HG03442 (cell line): ENCODE results near the gene CACHD1.

Experiments used
- ATAC-seq: cut with Tn5 transposase; IDR thresholded peaks from one replicate; pipeline ENCODE4 v1.9.1; 2021; ENCODE audit warnings: mild to moderate bottlenecking, moderate library complexity; ENCODE audit not compliant: unreplicated experiment

The CACHD1 gene

GRCh38 chr1:64650411-64650810, 180.5 kb downstream of the CACHD1 start:
- ATAC-seq, result no peak

- ATAC-seq, result no peak
Measured at GRCh38 chr1:64651841-64652240, 181.9 kb downstream of the CACHD1 start.

GRCh38 chr1:64653466-64653865, 183.5 kb downstream of the CACHD1 start:
- no peak for ATAC-seq

GRCh38 chr1:64654519-64655341, 184.8 kb downstream of the CACHD1 start:
- ATAC-seq, result no peak

DNA sequence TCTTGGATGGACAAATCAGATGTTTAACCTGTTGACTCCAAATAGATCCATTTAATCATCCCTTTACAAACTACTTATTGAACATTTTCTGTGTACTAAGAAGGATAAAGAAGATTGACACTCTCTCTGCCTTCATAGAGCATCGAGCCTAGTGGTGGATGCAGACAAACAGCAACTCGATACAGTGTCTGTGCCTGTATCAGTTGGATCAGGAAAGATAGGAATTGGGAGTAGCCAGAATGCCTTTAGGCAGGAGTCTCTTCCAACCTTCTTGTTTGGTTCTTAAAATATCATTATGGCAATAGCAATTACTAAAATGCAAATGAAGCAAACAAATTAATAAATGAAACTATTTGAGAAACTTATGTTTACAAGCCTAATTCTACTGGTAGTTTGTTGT, 185.9 kb downstream of the CACHD1 start:
- no peak for ATAC-seq

DNA sequence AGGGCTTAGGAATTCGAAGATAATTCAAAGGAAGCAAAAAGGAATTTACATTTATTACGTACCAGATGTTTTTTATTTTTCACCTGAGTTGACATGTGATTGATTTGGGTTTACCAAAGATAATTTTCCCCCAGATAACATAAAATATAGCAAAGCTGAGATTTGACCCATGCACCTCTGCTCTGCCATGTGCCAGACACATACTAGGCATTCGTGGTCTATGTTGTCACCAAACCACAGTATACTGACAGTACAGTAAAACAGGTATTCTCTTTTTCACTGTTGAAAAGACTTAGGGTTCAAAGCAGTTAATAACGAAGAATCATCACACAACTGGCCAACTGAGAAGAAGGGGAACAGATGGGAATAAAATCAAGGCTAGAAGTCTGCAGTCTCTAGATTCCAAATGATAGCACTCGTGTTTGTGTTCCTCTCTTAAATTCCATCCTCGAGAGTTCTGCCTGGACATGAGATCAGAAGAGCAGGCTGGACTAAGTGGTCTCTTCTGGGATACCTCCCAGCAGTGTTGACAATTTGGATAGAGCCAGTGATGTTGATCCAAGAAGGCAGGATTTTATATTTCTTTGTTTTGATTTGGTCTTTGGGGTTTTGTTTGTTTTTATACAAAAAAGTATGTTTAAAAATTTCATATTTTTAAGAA, 189.7 kb downstream of the CACHD1 start:
- ATAC-seq, result no peak

DNA sequence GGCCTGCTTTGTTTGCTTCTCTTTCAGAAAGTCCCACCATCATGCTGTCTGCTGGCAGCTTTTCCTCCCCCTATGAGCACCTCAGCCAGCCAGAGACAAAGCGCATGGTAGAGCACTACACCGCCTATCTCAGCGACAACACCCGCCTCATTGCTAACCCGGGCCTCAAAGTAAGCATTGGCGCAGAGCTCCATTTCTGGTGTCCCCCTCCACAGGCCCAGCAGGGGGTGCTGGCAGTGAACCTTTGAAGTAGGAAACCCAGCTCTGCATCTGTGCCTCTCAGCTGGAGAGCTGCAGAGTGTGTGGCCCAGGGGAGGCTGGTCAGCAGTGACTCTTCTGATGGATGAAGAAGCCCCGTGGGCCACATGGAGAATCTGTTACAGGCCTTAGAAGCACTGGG, 193.7 kb downstream of the CACHD1 start:
- no peak for ATAC-seq

GRCh38 chr1:64664299-64664698, 194.4 kb downstream of the CACHD1 start:
- ATAC-seq, result no peak

GRCh38 chr1:64669098-64669675, 199.3 kb downstream of the CACHD1 start:
- ATAC-seq, result no peak

DNA sequence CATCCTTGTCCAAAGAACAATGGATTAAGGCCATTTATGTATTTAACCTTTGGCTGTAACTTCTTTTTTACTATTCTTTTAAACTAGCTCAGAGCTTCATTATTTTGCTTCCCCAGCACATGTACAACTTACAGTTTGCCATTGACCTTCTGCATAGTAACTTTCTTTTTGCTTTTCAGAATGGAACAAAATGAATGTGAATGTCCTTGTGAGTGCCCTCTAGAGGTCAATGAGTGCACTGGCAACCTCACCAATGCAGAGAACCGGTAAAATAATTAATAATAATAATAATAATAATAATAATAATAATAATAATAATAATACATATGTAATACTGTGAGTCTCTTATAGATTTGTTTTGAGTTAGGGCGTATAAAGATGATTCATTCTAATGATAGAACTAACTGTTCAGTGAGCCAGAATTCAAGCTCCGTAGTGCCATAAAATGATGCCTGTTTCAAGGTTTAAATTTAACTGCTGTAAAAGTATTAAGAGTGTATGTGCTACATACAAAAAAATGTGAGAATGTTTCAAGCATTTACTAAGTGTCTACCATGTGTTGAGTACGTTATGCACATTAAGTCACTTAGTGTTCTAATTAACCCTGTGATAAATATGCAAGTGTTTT, 205.9 kb downstream of the CACHD1 start:
- peak; percentile 55 for ATAC-seq

DNA sequence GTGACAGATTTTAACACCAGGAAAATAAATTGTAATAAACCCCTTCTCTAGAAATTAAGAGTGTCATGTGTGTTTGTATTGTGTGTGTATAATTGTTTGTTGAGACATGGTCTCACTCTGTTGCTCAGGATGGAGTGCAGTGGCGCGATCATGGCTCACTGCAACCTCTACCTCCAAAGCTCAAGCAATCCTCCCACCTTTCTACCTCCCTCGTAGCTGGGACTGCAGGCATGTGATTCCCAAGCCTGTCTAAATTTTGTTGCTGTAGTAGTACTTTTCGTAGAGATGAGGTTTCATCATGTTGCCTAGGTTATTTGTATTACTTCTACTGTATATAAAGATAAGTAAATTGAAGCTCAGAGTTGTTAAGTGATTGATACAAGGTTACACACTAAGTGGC, 206.5 kb downstream of the CACHD1 start:
- ATAC-seq, result no peak

DNA sequence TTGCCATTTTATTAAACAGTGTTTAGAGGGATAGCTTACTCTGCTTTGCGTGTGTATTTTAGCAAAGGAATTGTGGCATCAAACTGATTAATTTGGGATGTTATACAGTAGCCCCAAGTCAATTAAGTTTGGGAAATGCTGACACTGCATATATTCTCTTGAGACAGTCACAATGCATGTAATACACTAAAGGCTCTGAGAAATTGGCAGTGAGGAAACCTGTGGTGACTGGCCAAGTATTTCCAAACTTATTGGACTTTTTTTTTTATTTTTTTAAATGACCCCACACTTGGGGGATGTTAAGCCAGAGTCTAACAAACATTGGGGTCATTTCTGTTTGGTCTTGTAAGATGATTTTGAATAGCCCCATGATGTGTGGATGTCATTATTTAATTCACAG, 207.6 kb downstream of the CACHD1 start:
- ATAC-seq, result no peak

- ATAC-seq, result no peak
Measured at GRCh38 chr1:64678366-64678765, 208.4 kb downstream of the CACHD1 start.

DNA sequence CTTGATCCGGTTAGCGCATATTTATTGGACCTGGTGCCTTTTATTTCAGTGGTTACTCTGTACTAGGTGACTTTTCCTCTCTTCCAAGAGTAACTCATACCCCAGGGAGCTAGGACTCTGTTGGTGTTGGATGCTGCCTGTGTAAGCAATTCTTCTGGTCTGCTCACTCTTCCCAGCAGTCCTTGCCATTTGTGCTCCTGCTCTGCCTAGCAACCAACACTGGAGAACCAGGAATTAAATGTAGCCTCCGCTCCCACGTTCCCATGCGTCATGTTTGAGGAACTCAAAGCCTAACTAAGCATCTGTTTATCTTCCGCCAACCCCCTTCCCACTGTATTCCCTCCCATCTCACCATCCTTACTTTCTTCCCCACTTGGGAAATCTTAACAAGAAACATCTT, 209.2 kb downstream of the CACHD1 start:
- no peak for ATAC-seq

GRCh38 chr1:64680599-64680998, 210.7 kb downstream of the CACHD1 start:
- no peak for ATAC-seq

GRCh38 chr1:64681043-64681442, 211.1 kb downstream of the CACHD1 start:
- ATAC-seq, result no peak

GRCh38 chr1:64683419-64683818, 213.5 kb downstream of the CACHD1 start:
- ATAC-seq, result no peak

- no peak for ATAC-seq
Measured at GRCh38 chr1:64685217-64685616, 215.3 kb downstream of the CACHD1 start.

DNA sequence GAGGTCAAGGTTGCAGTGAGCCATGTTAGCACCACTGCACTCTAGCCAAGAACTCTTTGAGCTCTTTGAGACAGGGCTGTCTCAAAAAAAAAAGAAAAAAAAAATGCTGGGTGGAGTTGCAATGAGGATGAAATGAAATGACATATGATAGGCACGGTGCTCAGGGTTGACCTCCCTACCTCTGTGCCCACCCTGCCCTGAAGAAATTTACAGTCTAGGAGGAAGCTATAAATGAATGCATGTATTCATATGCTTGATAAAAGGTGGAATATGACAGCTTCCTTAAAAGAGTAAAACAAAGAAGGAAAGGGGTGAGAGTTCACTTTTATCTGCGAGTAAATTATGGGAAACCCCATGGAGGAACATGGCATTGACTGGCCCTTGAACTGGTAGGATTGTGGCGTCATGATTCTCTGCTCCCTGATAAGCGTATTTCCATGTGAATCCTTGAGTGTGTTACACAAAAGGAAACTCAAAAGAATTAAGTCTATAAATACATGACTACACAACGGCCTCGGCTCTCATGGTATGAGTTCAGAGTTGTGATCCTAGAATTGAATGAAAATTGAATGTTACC, 215.9 kb downstream of the CACHD1 start:
- no peak for ATAC-seq

- ATAC-seq, result no peak
Measured at GRCh38 chr1:64686828-64687724, 217.1 kb downstream of the CACHD1 start.
